A549 (cell line): Measurements from ENCODE around the gene FBXL15.

Source experiments
- CEBPB ChIP-seq, 2 experiments: fragments of >200 bp in 1 of 2; sonication (Bioruptor Twin) in 1 of 2; formaldehyde crosslinking in 1 of 2; IDR thresholded peaks; 2 replicates each; pipeline ENCODE4 v1.6.1; 2012 to 2016
- JUN ChIP-seq, 2 experiments: fragments of >200 bp; sonication (Bioruptor Twin); formaldehyde crosslinking; IDR thresholded peaks; 2 replicates in 1 of 2; 3 replicates in 1 of 2; pipeline ENCODE4 v1.6.1; 2016 to 2017
- MAZ ChIP-seq: fragments of 150-350 bp; IDR thresholded peaks from 2 replicates; pipeline ENCODE4 v1.6.1; 2014; ENCODE audit warnings: antibody characterized with exemption, low read depth, low read length, borderline replicate concordance
- NR3C1 ChIP-seq: fragments of >200 bp; sonication (Bioruptor Twin); formaldehyde crosslinking; IDR thresholded peaks from 3 replicates; pipeline ENCODE4 v1.6.1; 2017
- PHF8 ChIP-seq: fragments of 200-600 bp; sonication (generic); IDR thresholded peaks from 2 replicates; pipeline ENCODE4 v1.6.1; 2016; ENCODE audit warnings: low read depth, mild to moderate bottlenecking, antibody characterized with exemption, moderate library complexity, borderline replicate concordance
- POLR2A ChIP-seq: IDR thresholded peaks from 2 replicates; pipeline ENCODE4 v1.6.1; 2012; ENCODE audit warnings: mild to moderate bottlenecking, low read length
- TF ChIP-seq, protein P1 (sequence below): fragments of 150-350 bp; IDR thresholded peaks from 2 replicates; pipeline ENCODE4 v1.6.1; 2014; ENCODE audit warnings: low read depth, mild to moderate bottlenecking, low read length

GRCh38 chr10:102467971-102468438 lies 47.4 kb downstream of the FBXL15 start:
- TF ChIP-seq NR3C1 (no peak), CEBPB (IDR thresholded peaks at IDR 0.05) (no peak), MAZ (no peak), PHF8 (no peak), JUN (IDR thresholded peaks at IDR 0.05) (no peak), POLR2A (no peak)
- TF ChIP-seq, protein P1, sequence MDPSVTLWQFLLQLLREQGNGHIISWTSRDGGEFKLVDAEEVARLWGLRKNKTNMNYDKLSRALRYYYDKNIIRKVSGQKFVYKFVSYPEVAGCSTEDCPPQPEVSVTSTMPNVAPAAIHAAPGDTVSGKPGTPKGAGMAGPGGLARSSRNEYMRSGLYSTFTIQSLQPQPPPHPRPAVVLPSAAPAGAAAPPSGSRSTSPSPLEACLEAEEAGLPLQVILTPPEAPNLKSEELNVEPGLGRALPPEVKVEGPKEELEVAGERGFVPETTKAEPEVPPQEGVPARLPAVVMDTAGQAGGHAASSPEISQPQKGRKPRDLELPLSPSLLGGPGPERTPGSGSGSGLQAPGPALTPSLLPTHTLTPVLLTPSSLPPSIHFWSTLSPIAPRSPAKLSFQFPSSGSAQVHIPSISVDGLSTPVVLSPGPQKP, result no peak
